ENCODE measurements around the gene LAMTOR2.

DNA sequence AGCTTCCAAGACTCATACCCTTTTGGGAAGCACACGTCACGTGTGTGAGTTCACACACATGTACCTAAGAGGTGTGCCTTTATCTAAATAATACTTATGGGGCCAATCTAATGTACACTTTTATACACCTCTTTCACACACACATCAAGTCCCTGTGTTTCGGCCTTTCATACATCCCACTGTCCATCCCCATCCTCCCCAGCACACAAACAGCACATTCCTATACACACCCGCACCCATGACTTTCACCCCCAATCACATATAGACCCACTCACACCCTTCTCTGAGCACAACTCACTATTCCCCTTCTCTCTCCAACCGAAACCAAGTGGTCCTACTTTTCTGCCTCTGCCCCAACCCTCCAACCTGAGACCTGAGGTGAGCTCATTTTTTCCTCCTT, 24.1 kb downstream of the LAMTOR2 start:
- TF ChIP-seq, protein P1, sequence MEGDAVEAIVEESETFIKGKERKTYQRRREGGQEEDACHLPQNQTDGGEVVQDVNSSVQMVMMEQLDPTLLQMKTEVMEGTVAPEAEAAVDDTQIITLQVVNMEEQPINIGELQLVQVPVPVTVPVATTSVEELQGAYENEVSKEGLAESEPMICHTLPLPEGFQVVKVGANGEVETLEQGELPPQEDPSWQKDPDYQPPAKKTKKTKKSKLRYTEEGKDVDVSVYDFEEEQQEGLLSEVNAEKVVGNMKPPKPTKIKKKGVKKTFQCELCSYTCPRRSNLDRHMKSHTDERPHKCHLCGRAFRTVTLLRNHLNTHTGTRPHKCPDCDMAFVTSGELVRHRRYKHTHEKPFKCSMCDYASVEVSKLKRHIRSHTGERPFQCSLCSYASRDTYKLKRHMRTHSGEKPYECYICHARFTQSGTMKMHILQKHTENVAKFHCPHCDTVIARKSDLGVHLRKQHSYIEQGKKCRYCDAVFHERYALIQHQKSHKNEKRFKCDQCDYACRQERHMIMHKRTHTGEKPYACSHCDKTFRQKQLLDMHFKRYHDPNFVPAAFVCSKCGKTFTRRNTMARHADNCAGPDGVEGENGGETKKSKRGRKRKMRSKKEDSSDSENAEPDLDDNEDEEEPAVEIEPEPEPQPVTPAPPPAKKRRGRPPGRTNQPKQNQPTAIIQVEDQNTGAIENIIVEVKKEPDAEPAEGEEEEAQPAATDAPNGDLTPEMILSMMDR (IDR thresholded peaks at IDR 0.05; ENCODE audit: insufficient read depth, low read length, poor library complexity, severe bottlenecking), result no peak
- TF ChIP-seq EZH2phosphoT487 (conservative IDR thresholded peaks at IDR 0.05; ENCODE audit: low read length), result no peak

Measured in SU-DHL-6 (cell line).